DMS 273 treated with DMSO at 0.1 percent for 48 hours (cell line): ENCODE data around the gene TBXA2R.

ENCODE experiments used
- DNase-seq: peaks from one replicate; lab custom pipeline; 2025; lab: John Stamatoyannopoulos, UW

TBXA2R gene

GRCh38 chr19:3619631-3620012 lies 12.9 kb upstream of the TBXA2R start:
- no peak for DNase-seq

GRCh38 chr19:3618811-3619630 lies 12.3 kb upstream of the TBXA2R start:
- no peak for DNase-seq

GRCh38 chr19:3618144-3618810 lies 11.6 kb upstream of the TBXA2R start:
- DNase-seq, result no peak

DNA sequence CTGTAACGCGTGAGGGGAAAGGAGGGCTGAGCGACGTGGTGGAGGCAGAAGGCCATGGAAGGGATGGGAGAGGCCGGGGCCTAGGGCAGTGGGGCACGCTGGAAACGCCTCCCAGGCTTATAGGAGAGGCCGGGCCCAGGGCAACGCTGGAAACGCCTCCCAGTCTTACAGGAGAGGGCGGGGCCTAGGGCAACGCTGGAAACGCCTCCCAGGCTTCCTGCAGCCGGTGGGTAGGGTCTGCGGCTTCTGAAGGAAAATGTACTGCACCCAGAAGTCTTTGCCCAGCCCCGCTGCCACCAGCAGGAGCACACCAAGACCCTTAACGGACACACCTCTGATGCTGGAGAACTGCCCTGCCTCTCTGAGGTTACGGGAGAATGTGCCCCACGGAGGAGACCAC lies 10.8 kb upstream of the TBXA2R start:
- no peak for DNase-seq

GRCh38 chr19:3615524-3616135 lies 9.0 kb upstream of the TBXA2R start:
- DNase-seq, result no peak

- DNase-seq, result no peak
These were observed 8.3 kb upstream of the TBXA2R start for GRCh38 chr19:3614858-3615505.

DNA sequence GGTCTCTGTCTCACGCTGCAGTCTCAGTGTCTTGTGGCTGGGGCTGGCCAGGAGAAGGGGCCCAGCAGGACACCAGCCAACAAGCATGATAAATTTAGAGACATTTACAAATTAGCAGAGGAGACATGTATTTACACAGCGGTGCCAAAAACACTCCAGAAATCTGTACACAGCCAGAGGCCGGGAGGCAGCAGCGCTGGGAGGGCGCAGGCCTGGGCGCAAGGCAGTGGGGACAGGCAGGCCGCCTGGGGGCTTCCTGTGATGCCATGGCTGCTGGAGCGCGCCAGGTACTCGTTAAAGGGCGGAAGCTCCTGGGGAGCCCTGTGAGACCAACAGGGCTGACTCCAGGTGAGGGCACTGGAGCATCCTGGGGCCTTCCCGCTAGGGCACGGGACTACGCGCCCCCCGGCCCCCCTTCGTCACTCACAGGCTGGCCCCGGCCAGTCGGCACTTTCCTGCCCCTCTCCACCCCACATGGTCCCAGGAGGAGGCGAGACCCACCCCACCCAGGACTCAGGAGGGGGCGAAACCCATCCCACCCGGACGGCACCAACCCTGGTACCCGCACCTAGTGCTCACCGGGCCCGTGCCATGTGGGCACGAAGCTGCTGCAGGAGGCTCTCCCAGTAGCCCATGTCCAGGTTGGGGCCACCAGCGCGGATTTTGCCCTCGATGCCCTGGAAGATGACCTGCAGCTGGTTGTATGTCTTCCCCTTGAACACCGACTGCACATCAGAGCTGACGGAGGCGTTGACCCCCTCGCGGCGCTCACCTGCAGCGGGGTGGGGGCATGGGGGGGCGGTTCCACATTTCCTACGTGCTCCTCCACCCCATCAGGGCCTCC lies 7.4 kb upstream of the TBXA2R start:
- no peak for DNase-seq

DNA sequence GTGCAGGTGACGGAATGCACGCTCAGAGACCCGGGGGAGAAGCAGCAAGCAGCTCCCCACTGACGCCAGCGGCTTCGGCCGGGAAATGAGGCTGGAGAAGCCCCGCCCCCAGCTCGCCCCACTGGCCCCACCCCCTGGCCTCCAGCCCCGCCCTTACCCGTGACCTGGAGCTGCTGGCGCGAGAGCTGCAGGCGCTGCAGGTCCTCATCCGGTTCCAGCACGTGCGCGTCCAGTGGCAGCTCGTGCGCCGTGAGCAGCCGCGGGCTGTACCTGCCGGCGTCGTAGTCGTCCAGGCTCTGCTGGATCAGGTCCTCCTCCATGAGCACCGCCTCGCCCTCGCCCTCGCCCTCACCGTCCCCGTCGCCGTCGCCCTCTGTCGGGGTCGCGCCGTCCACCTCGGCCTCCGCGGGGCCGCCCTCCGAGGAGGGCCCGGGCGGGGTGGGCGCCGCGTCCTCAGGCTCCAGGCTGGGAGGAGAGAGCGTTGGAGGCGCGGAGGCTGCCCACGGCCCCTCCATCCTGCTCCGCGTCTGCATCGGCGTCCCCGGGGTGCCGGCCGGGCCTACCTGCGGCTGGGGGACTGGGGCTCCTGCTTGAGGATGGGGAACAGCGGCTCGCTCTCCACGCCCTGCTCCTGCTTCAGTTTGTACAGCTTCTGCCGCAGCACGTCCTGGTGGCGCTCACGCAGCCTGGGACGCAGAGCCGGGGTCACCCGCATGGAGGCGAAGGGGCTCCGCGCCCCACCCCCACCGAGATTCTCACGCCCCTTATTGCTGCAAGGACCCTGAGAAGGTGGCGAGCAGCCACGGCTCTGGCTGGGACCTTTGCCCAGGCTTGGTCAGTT lies 6.4 kb upstream of the TBXA2R start:
- no peak for DNase-seq

DNA sequence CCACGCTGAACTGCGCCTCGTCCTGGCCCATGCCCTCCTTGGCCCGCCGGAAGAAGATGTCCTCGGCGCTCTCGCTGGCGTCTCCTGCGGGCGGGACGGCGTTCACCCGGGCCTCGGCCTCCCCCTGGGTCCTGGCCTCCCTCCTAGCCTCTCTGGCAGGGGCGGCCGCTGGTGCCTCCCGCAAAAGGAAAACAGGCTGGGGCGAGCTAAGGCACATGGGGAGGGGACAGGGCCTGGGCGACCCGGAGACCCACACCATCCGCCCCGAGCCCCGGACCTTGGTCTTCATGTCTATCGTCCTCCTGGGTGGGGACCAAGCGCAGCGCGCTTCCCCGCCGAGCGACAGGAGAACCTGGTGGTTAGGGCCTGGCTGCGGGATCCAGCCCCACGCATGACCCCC lies 5.7 kb upstream of the TBXA2R start:
- DNase-seq, result no peak

DNA sequence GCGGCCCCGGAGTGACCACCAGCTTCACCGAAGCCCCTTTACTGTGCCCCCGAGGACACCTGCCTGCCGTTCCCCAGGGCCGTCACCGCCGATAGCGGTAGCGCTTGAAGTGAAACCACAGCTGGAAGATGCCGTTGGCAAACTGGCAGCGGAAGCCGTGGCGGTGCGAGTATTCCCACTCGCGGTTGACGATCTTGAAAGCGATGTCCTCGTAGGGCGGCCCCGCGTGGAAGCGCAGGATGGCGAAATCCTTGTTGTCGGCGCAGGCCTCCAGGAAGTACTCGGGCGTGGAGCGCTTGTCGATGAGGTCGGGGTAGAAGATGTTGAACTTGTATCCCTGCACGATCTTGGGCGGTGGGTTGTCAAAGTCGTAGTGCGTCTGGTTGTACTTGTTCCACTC lies 5.2 kb upstream of the TBXA2R start:
- DNase-seq, result no peak

GRCh38 chr19:3610745-3611717 lies 4.4 kb upstream of the TBXA2R start:
- no peak for DNase-seq

- DNase-seq, result no peak
These were observed 3.4 kb upstream of the TBXA2R start for GRCh38 chr19:3609779-3610719.

DNA sequence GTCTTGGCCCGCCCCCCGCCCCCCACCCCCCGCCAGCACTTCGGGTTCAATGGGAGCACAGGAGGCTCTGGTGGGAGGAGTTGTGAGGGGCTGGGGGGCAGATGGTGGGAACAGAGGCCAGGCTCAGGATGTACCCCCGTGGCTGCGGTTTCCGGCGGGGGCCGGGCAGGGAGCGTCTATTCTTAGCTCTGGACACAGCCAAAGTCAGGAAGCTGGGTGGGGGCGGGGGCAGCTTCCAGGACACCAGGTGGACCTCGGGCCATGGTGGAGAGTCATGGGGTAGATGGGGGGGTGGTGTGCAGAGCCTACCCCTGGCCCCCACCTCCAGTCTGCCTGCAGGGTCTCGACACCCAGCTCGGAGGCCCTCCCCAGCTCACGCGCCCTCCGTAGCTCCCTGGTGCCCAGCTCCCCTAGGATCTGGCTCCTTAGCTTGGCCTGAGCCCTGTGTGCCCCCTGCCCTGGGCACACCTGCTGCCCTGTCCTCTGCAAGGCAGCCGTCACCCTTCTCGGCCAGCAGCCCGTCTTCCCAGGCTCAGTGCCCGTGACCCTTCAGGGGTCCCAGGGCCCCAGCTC lies 2.2 kb upstream of the TBXA2R start:
- no peak for DNase-seq

DNA sequence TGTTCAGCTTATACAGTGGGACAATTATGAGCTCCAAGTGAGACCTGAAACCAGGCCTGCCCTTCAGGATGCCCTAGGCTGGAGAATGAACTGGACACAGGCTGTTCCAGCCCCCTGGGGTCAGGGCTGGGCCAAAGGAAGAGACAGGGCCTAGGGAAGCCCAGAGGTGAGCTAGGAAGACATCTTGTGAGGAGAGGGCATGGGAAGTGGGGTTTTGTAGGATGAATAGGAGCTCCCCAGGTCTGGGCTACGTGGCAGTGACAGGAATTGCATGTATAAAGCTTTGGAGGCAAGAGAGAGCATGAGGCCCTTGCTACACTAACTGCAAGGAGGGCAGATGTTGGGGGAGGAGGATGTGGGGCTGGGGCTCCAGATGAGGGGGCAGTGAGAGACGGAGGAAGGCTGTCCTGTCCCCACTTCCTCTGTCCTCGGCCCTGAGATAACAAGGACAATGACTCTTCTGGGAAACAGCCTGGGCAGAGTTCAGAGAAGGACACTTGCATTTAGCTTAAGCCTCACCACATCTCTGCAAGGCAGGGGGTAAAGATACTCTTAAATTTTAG lies 1.5 kb upstream of the TBXA2R start:
- no peak for DNase-seq

DNA sequence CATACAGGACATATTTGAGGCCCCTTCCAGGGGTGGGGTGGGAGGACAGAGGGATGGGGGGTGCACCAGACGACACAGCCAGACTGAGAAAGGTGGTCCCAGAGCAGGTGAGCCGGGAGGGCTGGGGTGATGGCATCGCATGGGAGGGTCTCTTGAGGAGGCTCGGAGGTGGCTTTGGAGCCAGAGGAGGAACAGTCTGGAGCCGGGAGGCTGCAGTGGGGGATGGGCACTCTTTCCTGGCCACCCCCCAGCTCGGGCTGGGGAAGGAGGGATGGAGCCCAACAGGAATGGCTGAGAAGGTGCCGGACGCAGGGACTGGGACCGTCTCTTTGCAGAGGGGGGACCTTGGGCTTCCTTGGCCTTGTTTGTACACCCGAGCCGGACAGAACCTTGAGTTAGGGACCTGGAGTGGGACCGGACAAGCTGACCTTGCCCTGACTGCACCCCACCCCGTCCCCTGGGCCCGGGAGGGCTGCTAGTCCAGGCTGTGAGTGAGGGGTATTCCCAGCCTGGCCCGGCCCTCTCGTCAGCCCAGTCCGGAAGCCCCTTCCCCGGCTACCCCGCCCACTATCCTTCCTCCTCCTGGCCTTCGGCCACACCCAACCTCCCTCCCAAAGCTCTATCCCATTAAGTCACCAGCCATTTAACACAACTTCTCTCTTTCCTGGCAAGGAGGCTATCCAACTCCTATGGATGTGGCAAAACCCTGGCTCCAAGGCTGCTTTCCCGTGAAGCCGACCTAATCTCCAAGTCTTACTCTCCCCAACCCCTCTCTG lies 816 bp upstream of the TBXA2R start:
- DNase-seq, result no peak

GRCh38 chr19:3606174-3606689 lies 443 bp downstream of the TBXA2R start:
- DNase-seq, result no peak

GRCh38 chr19:3605770-3606169 lies 905 bp downstream of the TBXA2R start:
- no peak for DNase-seq
